GM23338 (cell line): ENCODE results near the gene CNTNAP5.

Source experiments
- CREB1 ChIP-seq: fragments of 250-450 bp; sonication (Bioruptor Pico); IDR thresholded peaks from 2 replicates; pipeline ENCODE4 v1.5.0; 2020; ENCODE audit warnings: low read depth, mild to moderate bottlenecking, moderate library complexity
- CTCF ChIP-seq, 2 experiments: fragments of 200-600 bp in 1 of 2; sonication (generic) in 1 of 2; conservative IDR thresholded peaks; 2 replicates each; pipeline versions ENCODE4 v1.5.1 to v1.6.1; 2016 to 2017; ENCODE audit warnings: antibody characterized with exemption in 2 of 2, low read depth in 2 of 2, mild to moderate bottlenecking in 2 of 2, moderate library complexity in 1 of 2
- ETS1 ChIP-seq: IDR thresholded peaks from 2 replicates; pipeline ENCODE4 v1.6.1; 2016; ENCODE audit warnings: antibody characterized with exemption
- EZH2 ChIP-seq: fragments of 200-600 bp; sonication (generic); IDR thresholded peaks from one replicate; pipeline ENCODE4 v1.8.0; 2017; ENCODE audit warnings: antibody characterized with exemption, mild to moderate bottlenecking, low read depth; ENCODE audit not compliant: unreplicated experiment
- EZH2phosphoT487 ChIP-seq: fragments of 200-600 bp; sonication (generic); IDR thresholded peaks from one replicate; pipeline ENCODE4 v1.8.1; 2018; ENCODE audit warnings: antibody characterized with exemption; ENCODE audit not compliant: unreplicated experiment
- JUNB ChIP-seq: IDR thresholded peaks from one replicate; pipeline ENCODE4 v1.6.1; 2016; ENCODE audit warnings: antibody characterized with exemption; ENCODE audit not compliant: unreplicated experiment
- NANOG ChIP-seq: IDR thresholded peaks from 2 replicates; pipeline ENCODE4 v1.6.1; 2016; ENCODE audit warnings: antibody characterized with exemption, borderline replicate concordance
- POLR2AphosphoS5 ChIP-seq: IDR thresholded peaks from 2 replicates; pipeline ENCODE4 v1.6.1; 2016; ENCODE audit warnings: antibody characterized with exemption, low read depth
- REST ChIP-seq: IDR thresholded peaks from one replicate; pipeline ENCODE4 v1.6.1; 2018; ENCODE audit warnings: antibody characterized with exemption; ENCODE audit not compliant: unreplicated experiment
- STAT1 ChIP-seq: IDR thresholded peaks from one replicate; pipeline ENCODE4 v1.6.1; 2016; ENCODE audit warnings: antibody characterized with exemption; ENCODE audit not compliant: unreplicated experiment
- ZNF114 ChIP-seq: fragments of 250-450 bp; sonication (Bioruptor Pico); IDR thresholded peaks from 2 replicates; pipeline ENCODE4 v1.5.0; 2020; ENCODE audit warnings: mild to moderate bottlenecking, moderate library complexity
- ZNF331 ChIP-seq: fragments of 250-450 bp; sonication (Bioruptor Pico); IDR thresholded peaks from 2 replicates; pipeline ENCODE4 v1.5.0; 2020; ENCODE audit warnings: low read depth, mild to moderate bottlenecking, moderate library complexity

- TF ChIP-seq POLR2AphosphoS5 (no peak), EZH2 (no peak), REST (no peak), ZNF331 (no peak), CTCF (conservative IDR thresholded peaks at IDR 0.05; ENCODE audit: low read depth in 2 of 2) (no peak), ZNF114 (CRISPR knock-in tag) (no peak), CREB1 (CRISPR knock-in tag) (no peak), NANOG (no peak), EZH2phosphoT487 (no peak), STAT1 (no peak), ETS1 (no peak), JUNB (no peak)
These were observed 453.7 kb downstream of the CNTNAP5 start for GRCh38 chr2:124478761-124479160.
